ENCODE measurements around the gene SMOC2.
"Not testable (repeated sequence)": the region's sequence is repeated elsewhere in the genome, so short reads cannot be mapped to it uniquely, and the experiment has no call there.

SMOC2 gene

GRCh38 chr6:168520233-168520632 is 79.2 kb downstream of the SMOC2 start:
- DNase-seq: no peak

GRCh38 chr6:168524571-168525001 is 83.6 kb downstream of the SMOC2 start:
- DNase-seq: no peak

GRCh38 chr6:168525114-168525513 is 84.1 kb downstream of the SMOC2 start:
- DNase-seq: no peak

GRCh38 chr6:168525926-168526630 is 85.1 kb downstream of the SMOC2 start:
- no peak for DNase-seq

- no peak for DNase-seq
These were observed 85.9 kb downstream of the SMOC2 start for GRCh38 chr6:168526841-168527281.

GRCh38 chr6:168527451-168528210 is 86.6 kb downstream of the SMOC2 start:
- peak; percentile 53 for DNase-seq

GRCh38 chr6:168528474-168529095 is 87.6 kb downstream of the SMOC2 start:
- no peak for DNase-seq

- DNase-seq: no peak
These were observed 88.2 kb downstream of the SMOC2 start for GRCh38 chr6:168529214-168529613.

GRCh38 chr6:168530653-168531071 is 89.7 kb downstream of the SMOC2 start:
- no peak for DNase-seq

GRCh38 chr6:168532070-168532469 is 91.1 kb downstream of the SMOC2 start:
- no peak for DNase-seq

GRCh38 chr6:168533414-168533813 is 92.4 kb downstream of the SMOC2 start:
- DNase-seq: no peak

- DNase-seq: no peak
These were observed 93.3 kb downstream of the SMOC2 start for GRCh38 chr6:168534265-168534664.

- no peak for DNase-seq
These were observed 94.7 kb downstream of the SMOC2 start for GRCh38 chr6:168535711-168536110.

GRCh38 chr6:168536196-168536595 is 95.2 kb downstream of the SMOC2 start:
- DNase-seq: no peak

GRCh38 chr6:168536665-168537539 is 95.9 kb downstream of the SMOC2 start:
- DNase-seq: no peak

GRCh38 chr6:168537540-168537884 is 96.5 kb downstream of the SMOC2 start:
- DNase-seq: no peak

- DNase-seq: not testable (repeated sequence)
These were observed 97.4 kb downstream of the SMOC2 start for GRCh38 chr6:168538188-168538891.

GRCh38 chr6:168538892-168539811 is 98.2 kb downstream of the SMOC2 start:
- DNase-seq: no peak

- no peak for DNase-seq
These were observed 99.8 kb downstream of the SMOC2 start for GRCh38 chr6:168540713-168541291.

GRCh38 chr6:168541307-168541706 is 100.3 kb downstream of the SMOC2 start:
- DNase-seq: no peak

- peak; percentile 2 for DNase-seq
These were observed 101.3 kb downstream of the SMOC2 start for GRCh38 chr6:168542301-168542700.

Measured in fibroblast of skin of right biceps (primary cell).